Measurements from ENCODE around the gene SLC13A3.

SLC13A3 gene

DNA sequence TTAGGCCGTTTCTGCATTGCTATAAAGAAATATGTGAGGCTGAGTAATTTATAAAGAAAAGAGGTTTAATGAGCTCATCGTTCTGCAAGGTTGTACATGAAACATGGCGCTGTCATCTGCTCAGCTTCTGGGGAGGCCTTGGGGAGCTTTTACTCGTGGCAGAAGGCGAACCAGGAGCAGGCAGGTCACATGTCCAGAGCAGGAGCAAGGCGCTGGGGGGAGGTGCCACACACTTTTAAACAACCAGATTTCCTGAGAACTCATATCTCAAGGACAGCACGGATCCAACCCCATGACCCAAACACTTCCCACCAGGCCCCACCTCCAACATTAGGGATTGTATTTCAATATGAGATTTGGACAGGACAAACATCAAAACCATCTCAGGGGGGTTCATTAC lies 6.4 kb upstream of the SLC13A3 start:
- no peaks in the 10 kb centered on the region for H3F3A ChIP-seq (ENCODE audit: control insufficient read depth, insufficient read depth)
- no peak for TF ChIP-seq EZH2phosphoT487 (IDR thresholded peaks at IDR 0.05; ENCODE audit: borderline replicate concordance, low read length)
- TF ChIP-seq, protein P1, sequence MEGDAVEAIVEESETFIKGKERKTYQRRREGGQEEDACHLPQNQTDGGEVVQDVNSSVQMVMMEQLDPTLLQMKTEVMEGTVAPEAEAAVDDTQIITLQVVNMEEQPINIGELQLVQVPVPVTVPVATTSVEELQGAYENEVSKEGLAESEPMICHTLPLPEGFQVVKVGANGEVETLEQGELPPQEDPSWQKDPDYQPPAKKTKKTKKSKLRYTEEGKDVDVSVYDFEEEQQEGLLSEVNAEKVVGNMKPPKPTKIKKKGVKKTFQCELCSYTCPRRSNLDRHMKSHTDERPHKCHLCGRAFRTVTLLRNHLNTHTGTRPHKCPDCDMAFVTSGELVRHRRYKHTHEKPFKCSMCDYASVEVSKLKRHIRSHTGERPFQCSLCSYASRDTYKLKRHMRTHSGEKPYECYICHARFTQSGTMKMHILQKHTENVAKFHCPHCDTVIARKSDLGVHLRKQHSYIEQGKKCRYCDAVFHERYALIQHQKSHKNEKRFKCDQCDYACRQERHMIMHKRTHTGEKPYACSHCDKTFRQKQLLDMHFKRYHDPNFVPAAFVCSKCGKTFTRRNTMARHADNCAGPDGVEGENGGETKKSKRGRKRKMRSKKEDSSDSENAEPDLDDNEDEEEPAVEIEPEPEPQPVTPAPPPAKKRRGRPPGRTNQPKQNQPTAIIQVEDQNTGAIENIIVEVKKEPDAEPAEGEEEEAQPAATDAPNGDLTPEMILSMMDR (IDR thresholded peaks at IDR 0.05; ENCODE audit: low read depth, low read length, poor library complexity, severe bottlenecking) = no peak
- H3K9me3 ChIP-seq (ENCODE audit: control insufficient read depth, insufficient read depth, low read length) = no peaks in the 10 kb centered on the region
- no peaks in the 10 kb centered on the region for H3K27me3 ChIP-seq (ENCODE audit: control insufficient read depth, low read length)
- H3K4me2 ChIP-seq (ENCODE audit: low read length) = no peak overlapping the region
- H3K4me3 ChIP-seq (ENCODE audit: low read length) = no peak overlapping the region
- no peaks in the 10 kb centered on the region for H4K20me1 ChIP-seq (ENCODE audit: control insufficient read depth, insufficient read depth, low read depth, low read length)
- no peak overlapping the region for H3K27ac ChIP-seq (ENCODE audit: low read depth, low read length)
- no peaks in the 10 kb centered on the region for H3K36me3 ChIP-seq (ENCODE audit: control insufficient read depth, low read length)
- no peaks in the 10 kb centered on the region for H3K4me1 ChIP-seq (ENCODE audit: control insufficient read depth, low read length)
- H3K9me2 ChIP-seq (replicated peaks; ENCODE audit: control insufficient read depth, low read length) = no peaks in the 10 kb centered on the region
- no peaks in the 10 kb centered on the region for H3K79me2 ChIP-seq (ENCODE audit: control insufficient read depth, low read length)

DNA sequence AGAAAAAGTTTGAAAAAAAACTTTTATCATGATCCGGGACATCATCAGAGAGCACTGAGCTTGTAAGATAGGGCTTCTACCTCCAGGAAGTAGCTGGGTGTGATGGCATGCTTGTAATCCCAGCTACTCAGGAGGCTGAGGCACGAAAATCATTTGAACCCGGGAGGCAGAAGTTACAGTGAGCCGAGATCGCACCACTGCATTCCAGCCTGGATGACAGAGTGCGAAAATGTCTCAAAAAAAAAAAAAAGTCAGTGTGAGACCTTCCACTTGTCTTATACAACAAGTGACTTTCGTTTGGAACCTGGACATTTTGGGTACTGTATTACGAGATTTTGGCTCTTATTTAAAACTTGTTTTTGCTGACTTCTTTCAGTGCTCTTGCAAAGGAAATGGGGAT lies 5.9 kb upstream of the SLC13A3 start:
- Histone ChIP-seq H4K20me1 (ENCODE audit: control insufficient read depth, insufficient read depth, low read depth, low read length) (no peaks in the 10 kb centered on the region), H3K79me2 (ENCODE audit: control insufficient read depth, low read length) (no peaks in the 10 kb centered on the region), H3K4me3 (ENCODE audit: low read length) (no peak overlapping the region), H3K27ac (ENCODE audit: low read depth, low read length) (no peak overlapping the region), H3K4me2 (ENCODE audit: low read length) (no peak overlapping the region), H3F3A (ENCODE audit: control insufficient read depth, insufficient read depth) (no peaks in the 10 kb centered on the region), H3K36me3 (ENCODE audit: control insufficient read depth, low read length) (no peaks in the 10 kb centered on the region), H3K27me3 (ENCODE audit: control insufficient read depth, low read length) (no peaks in the 10 kb centered on the region), H3K4me1 (ENCODE audit: control insufficient read depth, low read length) (no peaks in the 10 kb centered on the region), H3K9me3 (ENCODE audit: control insufficient read depth, insufficient read depth, low read length) (no peaks in the 10 kb centered on the region), H3K9me2 (replicated peaks; ENCODE audit: control insufficient read depth, low read length) (no peaks in the 10 kb centered on the region)
- TF ChIP-seq, protein P1 (IDR thresholded peaks at IDR 0.05; ENCODE audit: low read depth, low read length, poor library complexity, severe bottlenecking) = no peak
- TF ChIP-seq EZH2phosphoT487 (IDR thresholded peaks at IDR 0.05; ENCODE audit: borderline replicate concordance, low read length) = no peak

DNA sequence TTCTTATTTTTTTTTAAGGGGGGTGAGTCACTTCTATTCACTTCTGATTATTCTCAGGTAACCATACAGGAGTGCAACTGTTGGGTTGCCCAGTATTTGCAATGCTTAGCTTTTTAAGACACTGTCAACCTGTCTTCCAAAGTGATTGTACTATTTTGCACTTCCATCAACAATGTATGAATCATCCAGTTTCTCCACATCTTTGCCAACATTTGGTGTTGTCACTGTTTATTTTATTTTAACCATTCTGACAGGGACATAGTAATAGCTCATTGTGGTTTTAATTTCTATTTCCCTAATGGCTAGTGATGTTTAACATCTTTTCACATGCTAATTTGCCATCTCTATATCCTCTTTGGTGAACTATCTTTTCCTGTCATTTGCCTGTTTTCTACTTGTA lies 1.4 kb upstream of the SLC13A3 start:
- H3K27me3 ChIP-seq (ENCODE audit: control insufficient read depth, low read length) = no peaks in the 10 kb centered on the region
- H3F3A ChIP-seq (ENCODE audit: control insufficient read depth, insufficient read depth) = no peaks in the 10 kb centered on the region
- no peaks in the 10 kb centered on the region for H3K9me2 ChIP-seq (replicated peaks; ENCODE audit: control insufficient read depth, low read length)
- H4K20me1 ChIP-seq (ENCODE audit: control insufficient read depth, insufficient read depth, low read depth, low read length) = no peaks in the 10 kb centered on the region
- TF ChIP-seq, protein P1 (IDR thresholded peaks at IDR 0.05; ENCODE audit: low read depth, low read length, poor library complexity, severe bottlenecking) = no peak
- no peak for TF ChIP-seq EZH2phosphoT487 (IDR thresholded peaks at IDR 0.05; ENCODE audit: borderline replicate concordance, low read length)
- H3K9me3 ChIP-seq (ENCODE audit: control insufficient read depth, insufficient read depth, low read length) = no peaks in the 10 kb centered on the region
- H3K4me3 ChIP-seq (ENCODE audit: low read length) = no peak overlapping the region
- no peaks in the 10 kb centered on the region for H3K36me3 ChIP-seq (ENCODE audit: control insufficient read depth, low read length)
- no peak overlapping the region for H3K4me2 ChIP-seq (ENCODE audit: low read length)
- H3K4me1 ChIP-seq (ENCODE audit: control insufficient read depth, low read length) = no peaks in the 10 kb centered on the region
- no peak overlapping the region for H3K27ac ChIP-seq (ENCODE audit: low read depth, low read length)
- no peaks in the 10 kb centered on the region for H3K79me2 ChIP-seq (ENCODE audit: control insufficient read depth, low read length)

All from DOHH2 (cell line).